ENCODE data around the gene GPR55.
A peak's percentile ranks its signal among the peaks of the same experiment; 100 is the strongest.

GPR55 gene

GRCh38 chr2:230866756-230867523 is 58.1 kb downstream of the GPR55 start:
- peak; percentile 36 for DNase-seq (ENCODE audit: low read depth)

- DNase-seq (ENCODE audit: low read depth): no peak
These were observed 59.0 kb downstream of the GPR55 start for GRCh38 chr2:230865766-230866755.

- DNase-seq (ENCODE audit: low read depth): no peak
These were observed 59.7 kb downstream of the GPR55 start for GRCh38 chr2:230865307-230865765.

- peak; percentile 78 for DNase-seq (ENCODE audit: low read depth)
These were observed 60.3 kb downstream of the GPR55 start, which contains the start of gene ITM2C for GRCh38 chr2:230864605-230865306. Gene ITM2C (plus strand): TSS chr2:230864942. CDS start chr2:230865026, 84 bp downstream.

- DNase-seq (ENCODE audit: low read depth): no peak
These were observed 60.9 kb downstream of the GPR55 start for GRCh38 chr2:230864122-230864604.

GRCh38 chr2:230863442-230864121 is 61.5 kb downstream of the GPR55 start:
- no peak for DNase-seq (ENCODE audit: low read depth)

- no peak for DNase-seq (ENCODE audit: low read depth)
These were observed 62.0 kb downstream of the GPR55 start for GRCh38 chr2:230863031-230863430.

- no peak for DNase-seq (ENCODE audit: low read depth)
These were observed 62.8 kb downstream of the GPR55 start for GRCh38 chr2:230862292-230862691.

- DNase-seq (ENCODE audit: low read depth): no peak
These were observed 63.3 kb downstream of the GPR55 start for GRCh38 chr2:230861552-230862255.
